ENCODE measurements around the gene DDX27. TPM values are rescaled to one million over a fixed set of nuclear protein-coding genes. Genes with fewer than 3 reads are reported as not detected.

Gene DDX27
- total and polyA plus RNA-seq, 4 experiments from 2014 or later: 21.6 to 60.4 (median 53.7) TPM

GRCh38 chr20:49282584-49283171, 63.5 kb downstream of the DDX27 start:
- H3K27me3 Mint-ChIP-seq: peaks cover 0 to 1% of the 10 kb centered on the region in 2 donors
- DNase-seq: no peak
- H3K36me3 ChIP-seq (ENCODE audit: insufficient read depth, low read length): peaks cover 82% of the 10 kb centered on the region
- peaks cover 93 to 95% of the 10 kb centered on the region in 2 donors for H3K36me3 Mint-ChIP-seq
- peak overlapping the region; percentile 1 to 29 for H3K4me3 ChIP-seq (ENCODE audit: low read length in 2 of 2)
- peaks cover 2 to 94% (median 89%) of the 10 kb centered on the region in 8 donors for H3K9me3 Mint-ChIP-seq
- intact Hi-C loops (cut with micrococcal nuclease): no loop called here
- H3K4me3 Mint-ChIP-seq: peak overlapping the region in 7 of 8 donors; percentile 50 to 85 (median 72)
- H3K4me1 ChIP-seq (ENCODE audit: insufficient read depth, low read length): peaks cover 54% of the 10 kb centered on the region
- H3K27me3 ChIP-seq (ENCODE audit: insufficient read depth, low read length): no peaks in the 10 kb centered on the region
- peak overlapping the region; percentile 39 for H3K27ac ChIP-seq (ENCODE audit: low read depth, low read length)
- ChIA-PET CTCF (ENCODE audit: partially characterized antibody) (interaction anchor here (1.2 kb wide), 1 partner anchor 52 kb away, joined by 3 read pairs; no protein-coding TSS in a partner anchor), POLR2A (ENCODE audit: partially characterized antibody) (interaction anchor here (1.0 to 8.0 kb wide), 9 partner anchors 9 to 865 kb away, joined by 3 to 108 read pairs (median 4); no protein-coding TSS in a partner anchor)
- H3K4me1 Mint-ChIP-seq: peaks cover 47 to 77% (median 63%) of the 10 kb centered on the region in 4 donors
- H3K9me3 ChIP-seq (ENCODE audit: control insufficient read depth in 1 of 2, low read length in 2 of 2): peaks cover 25 to 67% of the 10 kb centered on the region in 2 donors
- H3K27ac Mint-ChIP-seq: peak overlapping the region; percentile 77 to 99 (median 93)

- intact Hi-C loops (cut with micrococcal nuclease): no loop called here
- peak overlapping the region in 1 of 2 donors; percentile 29 for H3K4me3 ChIP-seq (ENCODE audit: low read length in 2 of 2)
- Mint-ChIP-seq H3K27ac (peak overlapping the region; percentile 77 to 99 (median 93)), H3K9me3 (peaks cover 2 to 99% (median 94%) of the 10 kb centered on the region in 8 donors), H3K4me1 (peaks cover 47 to 76% (median 63%) of the 10 kb centered on the region in 4 donors), H3K27me3 (peaks cover 0 to 1% of the 10 kb centered on the region in 2 donors), H3K4me3 (peak overlapping the region in 7 of 8 donors; percentile 49 to 85 (median 72)), H3K36me3 (peaks cover 98 to 99% of the 10 kb centered on the region in 2 donors)
- ChIA-PET POLR2A (ENCODE audit: partially characterized antibody) (interaction anchor here (0.5 to 8.0 kb wide), 10 partner anchors 8 to 41 kb away, joined by 3 to 108 read pairs (median 3); no protein-coding TSS in a partner anchor), CTCF (ENCODE audit: partially characterized antibody) (interaction anchor here (1.2 kb wide), 2 partner anchors 40 to 52 kb away, joined by 3 read pairs; no protein-coding TSS in a partner anchor)
- peaks cover 54% of the 10 kb centered on the region for H3K4me1 ChIP-seq (ENCODE audit: insufficient read depth, low read length)
- no peak for DNase-seq
- peaks cover 88% of the 10 kb centered on the region for H3K36me3 ChIP-seq (ENCODE audit: insufficient read depth, low read length)
- H3K27me3 ChIP-seq (ENCODE audit: insufficient read depth, low read length): no peaks in the 10 kb centered on the region
- H3K27ac ChIP-seq (ENCODE audit: low read depth, low read length): peak overlapping the region; percentile 39
- H3K9me3 ChIP-seq (ENCODE audit: control insufficient read depth in 1 of 2, low read length in 2 of 2): peaks cover 28 to 70% of the 10 kb centered on the region in 2 donors
These were observed 64.0 kb downstream of the DDX27 start for GRCh38 chr20:49283176-49283702.

- H3K36me3 Mint-ChIP-seq: peaks cover 99% of the 10 kb centered on the region in 2 donors
These were observed 64.7 kb downstream of the DDX27 start for GRCh38 chr20:49283703-49284625.

GRCh38 chr20:49284818-49285217, 65.6 kb downstream of the DDX27 start:
- peaks cover 0 to 96% (median 82%) of the 10 kb centered on the region in 8 donors for H3K9me3 Mint-ChIP-seq
- H3K4me1 Mint-ChIP-seq: peaks cover 39 to 62% (median 53%) of the 10 kb centered on the region in 4 donors
- H3K36me3 Mint-ChIP-seq: peaks cover 97 to 98% of the 10 kb centered on the region in 2 donors
- Histone ChIP-seq H3K4me3 (ENCODE audit: low read length in 2 of 2) (no peak overlapping the region), H3K36me3 (ENCODE audit: insufficient read depth, low read length) (peaks cover 100% of the 10 kb centered on the region), H3K27ac (ENCODE audit: low read depth, low read length) (no peak overlapping the region), H3K27me3 (ENCODE audit: insufficient read depth, low read length) (no peaks in the 10 kb centered on the region), H3K9me3 (ENCODE audit: control insufficient read depth in 1 of 2, low read length in 2 of 2) (peaks cover 31 to 69% of the 10 kb centered on the region in 2 donors), H3K4me1 (ENCODE audit: insufficient read depth, low read length) (peaks cover 44% of the 10 kb centered on the region)
- intact Hi-C loops (cut with micrococcal nuclease): no loop called here
- POLR2A ChIA-PET (ENCODE audit: partially characterized antibody): no interaction called here
- peak overlapping the region in 2 of 8 donors; percentile 2 to 35 for H3K4me3 Mint-ChIP-seq
- no peaks in the 10 kb centered on the region for H3K27me3 Mint-ChIP-seq
- DNase-seq: no peak
- CTCF ChIA-PET (ENCODE audit: partially characterized antibody): no interaction called here
- H3K27ac Mint-ChIP-seq: peak overlapping the region; percentile 48 to 96 (median 63)

More at GRCh38 chr20:49283703-49284625, 64.7 kb downstream of the DDX27 start:
- ChIA-PET CTCF (ENCODE audit: partially characterized antibody) (interaction anchor here (1.2 kb wide), 1 partner anchor 40 kb away, joined by 3 read pairs; no protein-coding TSS in a partner anchor), POLR2A (ENCODE audit: partially characterized antibody) (interaction anchor here (0.5 to 6.6 kb wide), 6 partner anchors 8 to 38 kb away, joined by 3 to 55 read pairs (median 3); no protein-coding TSS in a partner anchor)
- H3K4me3 Mint-ChIP-seq: peak overlapping the region in 6 of 8 donors; percentile 49 to 85 (median 70)
- H3K4me1 Mint-ChIP-seq: peaks cover 43 to 69% (median 59%) of the 10 kb centered on the region in 4 donors
- H3K27ac Mint-ChIP-seq: peak overlapping the region; percentile 77 to 99 (median 93)
- DNase-seq: no peak
- Histone ChIP-seq H3K36me3 (ENCODE audit: insufficient read depth, low read length) (peaks cover 95% of the 10 kb centered on the region), H3K27ac (ENCODE audit: low read depth, low read length) (peak overlapping the region; percentile 30), H3K4me1 (ENCODE audit: insufficient read depth, low read length) (peaks cover 52% of the 10 kb centered on the region), H3K4me3 (ENCODE audit: low read length in 2 of 2) (no peak overlapping the region), H3K27me3 (ENCODE audit: insufficient read depth, low read length) (no peaks in the 10 kb centered on the region), H3K9me3 (ENCODE audit: control insufficient read depth in 1 of 2, low read length in 2 of 2) (peaks cover 31 to 70% of the 10 kb centered on the region in 2 donors)
- H3K27me3 Mint-ChIP-seq: no peaks in the 10 kb centered on the region
- H3K9me3 Mint-ChIP-seq: peaks cover under 1 to 98% (median 88%) of the 10 kb centered on the region in 8 donors
- intact Hi-C loops (cut with micrococcal nuclease): no loop called here

- H3K27me3 ChIP-seq (ENCODE audit: insufficient read depth, low read length): no peaks in the 10 kb centered on the region
- H3K27ac Mint-ChIP-seq: peak overlapping the region in 5 of 7 donors; percentile 5 to 96 (median 62)
- ChIA-PET CTCF (ENCODE audit: partially characterized antibody) (no interaction called here), POLR2A (ENCODE audit: partially characterized antibody) (no interaction called here)
- H3K36me3 Mint-ChIP-seq: peaks cover 97 to 98% of the 10 kb centered on the region in 2 donors
- DNase-seq: no peak
- H3K36me3 ChIP-seq (ENCODE audit: insufficient read depth, low read length): peaks cover 95% of the 10 kb centered on the region
- H3K27me3 Mint-ChIP-seq: no peaks in the 10 kb centered on the region
- H3K4me1 ChIP-seq (ENCODE audit: insufficient read depth, low read length): peaks cover 39% of the 10 kb centered on the region
- peaks cover 31 to 65% of the 10 kb centered on the region in 2 donors for H3K9me3 ChIP-seq (ENCODE audit: control insufficient read depth in 1 of 2, low read length in 2 of 2)
- peaks cover 0 to 93% (median 80%) of the 10 kb centered on the region in 8 donors for H3K9me3 Mint-ChIP-seq
- intact Hi-C loops (cut with micrococcal nuclease): no loop called here
- peaks cover 34 to 57% (median 49%) of the 10 kb centered on the region in 4 donors for H3K4me1 Mint-ChIP-seq
- peak overlapping the region in 4 of 8 donors; percentile 13 to 61 (median 51) for H3K4me3 Mint-ChIP-seq
- H3K27ac ChIP-seq (ENCODE audit: low read depth, low read length): no peak overlapping the region
- no peak overlapping the region for H3K4me3 ChIP-seq (ENCODE audit: low read length in 2 of 2)
These were observed 66.0 kb downstream of the DDX27 start for GRCh38 chr20:49285233-49285668.

- Histone ChIP-seq H3K4me3 (ENCODE audit: low read length in 2 of 2) (no peak overlapping the region), H3K4me1 (ENCODE audit: insufficient read depth, low read length) (peaks cover 32% of the 10 kb centered on the region), H3K36me3 (ENCODE audit: insufficient read depth, low read length) (peaks cover 94% of the 10 kb centered on the region), H3K27ac (ENCODE audit: low read depth, low read length) (no peak overlapping the region), H3K9me3 (ENCODE audit: control insufficient read depth in 1 of 2, low read length in 2 of 2) (peaks cover 26 to 58% of the 10 kb centered on the region in 2 donors), H3K27me3 (ENCODE audit: insufficient read depth, low read length) (no peaks in the 10 kb centered on the region)
- H3K9me3 Mint-ChIP-seq: peaks cover 0 to 86% (median 77%) of the 10 kb centered on the region in 8 donors
- DNase-seq: no peak
- peaks cover 97 to 98% of the 10 kb centered on the region in 2 donors for H3K36me3 Mint-ChIP-seq
- H3K27ac Mint-ChIP-seq: peak overlapping the region in 6 of 7 donors; percentile 5 to 96 (median 52)
- no peaks in the 10 kb centered on the region for H3K27me3 Mint-ChIP-seq
- ChIA-PET CTCF (ENCODE audit: partially characterized antibody) (no interaction called here), POLR2A (ENCODE audit: partially characterized antibody) (interaction anchor here (1.1 to 2.8 kb wide), 2 partner anchors 7 to 15 kb away, joined by 6 to 14 read pairs; partner anchors contain the start of gene ZNFX1)
- peaks cover 29 to 55% (median 45%) of the 10 kb centered on the region in 4 donors for H3K4me1 Mint-ChIP-seq
- intact Hi-C loops (cut with micrococcal nuclease): no loop called here
- peak overlapping the region in 3 of 8 donors; percentile 21 to 55 (median 41) for H3K4me3 Mint-ChIP-seq
These were observed 66.7 kb downstream of the DDX27 start for GRCh38 chr20:49285813-49286494.
